ENCODE data around the gene NR1I3.
"Not testable (repeated sequence)": the region's sequence is repeated elsewhere in the genome, so short reads cannot be mapped to it uniquely, and the experiment has no call there.

The NR1I3 gene

GRCh38 chr1:161250829-161251228 lies 12.8 kb upstream of the NR1I3 start:
- DNase-seq (ENCODE audit: low spot score): no peak

DNA sequence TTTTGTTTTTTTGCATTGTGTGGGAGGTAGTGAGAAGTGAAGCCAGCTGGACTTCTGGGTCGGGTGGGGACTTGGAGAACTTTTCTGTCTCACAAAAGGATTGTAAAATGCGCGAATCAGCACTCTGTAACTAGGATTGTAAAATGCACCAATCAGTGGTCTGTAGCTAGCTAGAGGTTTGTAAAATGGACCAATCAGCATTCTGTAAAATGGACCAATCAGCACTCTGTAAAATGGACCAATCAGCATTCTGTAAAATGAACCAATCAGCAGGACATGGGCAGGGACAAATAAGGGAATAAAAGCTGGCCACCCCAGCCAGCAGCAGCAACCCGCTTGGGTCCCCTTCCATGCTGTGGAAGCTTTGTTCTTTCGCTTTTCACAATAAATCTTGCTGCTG lies 12.1 kb upstream of the NR1I3 start:
- not testable (repeated sequence) for DNase-seq (ENCODE audit: low spot score)

GRCh38 chr1:161244888-161245287 lies 6.9 kb upstream of the NR1I3 start:
- no peak for DNase-seq (ENCODE audit: low spot score)

- DNase-seq (ENCODE audit: low spot score): no peak
These were observed 4.3 kb upstream of the NR1I3 start for GRCh38 chr1:161242313-161242712.

DNA sequence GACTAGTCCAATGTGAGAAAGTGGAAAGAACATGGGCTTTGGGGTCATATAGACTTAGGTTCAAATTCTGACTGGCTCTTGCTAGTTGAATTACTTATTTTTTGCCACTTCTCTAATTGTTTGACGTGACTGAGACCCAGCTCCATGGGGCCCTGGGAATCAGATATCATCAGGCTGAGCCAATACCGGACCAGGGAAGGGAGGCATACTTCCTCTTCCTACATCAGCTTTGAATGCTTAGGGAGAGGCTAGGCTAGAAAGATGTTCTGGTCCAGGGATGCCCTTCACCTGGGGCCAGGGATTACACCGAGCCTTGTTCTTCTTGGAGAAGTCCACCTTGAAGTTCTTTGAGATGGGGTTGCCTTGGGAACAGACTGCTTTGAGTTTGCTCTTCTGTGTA lies 3.7 kb upstream of the NR1I3 start:
- no peak for DNase-seq (ENCODE audit: low spot score)

DNA sequence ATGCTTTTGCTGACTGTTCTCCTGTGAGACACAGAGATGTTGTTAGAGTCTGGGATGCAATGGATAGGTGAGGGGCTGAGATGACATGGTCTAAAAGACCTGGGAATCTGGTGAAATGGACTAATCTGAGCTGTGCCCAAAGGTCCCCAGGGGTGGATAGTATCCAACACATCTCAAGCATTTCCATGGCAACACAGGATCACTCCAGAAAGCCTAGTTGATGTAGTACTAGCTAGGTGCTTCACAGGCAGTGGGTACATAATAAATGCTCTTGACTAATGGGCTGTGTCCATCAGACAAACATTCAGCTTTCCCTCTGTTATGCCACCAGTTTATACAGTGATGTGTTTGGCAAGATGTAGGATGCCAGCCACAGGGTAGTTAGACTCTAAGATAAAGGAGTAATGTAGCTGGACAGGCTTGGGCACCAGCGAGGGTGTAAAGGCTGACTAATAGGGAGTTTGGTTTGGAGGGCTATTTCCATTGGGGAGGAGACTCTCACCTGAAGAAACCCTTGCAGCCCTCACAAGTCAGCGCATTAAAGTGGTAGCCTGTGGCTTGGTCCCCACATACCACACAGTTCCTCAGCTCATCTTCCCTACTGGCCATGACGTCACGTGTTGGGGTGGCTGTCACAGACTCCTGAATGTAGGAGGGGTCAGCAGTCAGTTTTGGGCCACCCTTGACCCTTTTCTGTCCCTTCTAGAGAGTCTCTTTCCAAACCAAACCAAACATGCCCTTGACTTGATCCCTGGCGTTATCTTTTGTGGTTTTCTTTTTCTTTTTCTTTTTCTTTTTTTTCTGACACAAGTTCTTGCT lies 1.8 kb downstream of the NR1I3 start:
- DNase-seq (ENCODE audit: low spot score): no peak

- DNase-seq (ENCODE audit: low spot score): no peak
These were observed 4.9 kb downstream of the NR1I3 start for GRCh38 chr1:161233102-161233501.

DNA sequence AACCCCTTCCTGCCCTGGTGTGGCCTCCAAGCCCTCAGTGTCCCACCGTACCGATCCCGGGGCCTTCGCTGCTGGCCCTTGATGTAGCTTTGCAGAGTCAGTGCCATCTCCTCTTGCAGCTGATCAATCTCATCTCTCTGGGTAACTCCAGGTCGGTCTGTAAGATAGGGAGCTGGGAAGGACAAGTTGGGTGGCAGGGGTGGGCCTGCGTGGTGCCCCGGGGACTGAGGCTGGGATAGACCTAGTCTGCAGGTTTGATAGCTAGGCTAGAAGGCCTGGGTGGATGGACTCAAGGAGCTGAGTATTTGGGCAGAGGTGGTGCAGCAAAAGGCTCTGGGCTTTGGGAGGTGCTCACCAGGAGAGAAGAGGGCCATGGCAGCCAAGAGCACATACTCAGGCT lies 7.2 kb downstream of the NR1I3 start:
- no peak for DNase-seq (ENCODE audit: low spot score)

DNA sequence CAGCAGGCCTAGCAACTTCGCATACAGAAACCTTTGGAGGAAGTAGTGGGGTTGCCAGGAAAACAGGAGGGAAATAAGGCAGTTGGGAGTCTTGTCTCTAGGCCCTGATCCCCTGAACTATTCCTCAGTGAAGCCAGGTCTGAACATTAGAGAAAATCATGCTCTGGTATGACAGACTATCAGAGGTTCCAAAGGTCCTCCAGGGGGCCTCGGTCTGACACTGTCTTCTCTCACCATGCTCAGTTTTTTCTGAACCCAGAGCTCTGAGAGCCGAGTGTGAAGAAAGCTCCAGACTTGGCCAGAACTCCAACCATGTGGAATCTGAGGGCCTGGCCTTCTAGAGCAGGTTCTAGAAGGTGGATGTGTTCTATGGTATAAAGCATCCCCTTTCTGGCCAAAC lies 8.1 kb downstream of the NR1I3 start:
- DNase-seq (ENCODE audit: low spot score): no peak

DNA sequence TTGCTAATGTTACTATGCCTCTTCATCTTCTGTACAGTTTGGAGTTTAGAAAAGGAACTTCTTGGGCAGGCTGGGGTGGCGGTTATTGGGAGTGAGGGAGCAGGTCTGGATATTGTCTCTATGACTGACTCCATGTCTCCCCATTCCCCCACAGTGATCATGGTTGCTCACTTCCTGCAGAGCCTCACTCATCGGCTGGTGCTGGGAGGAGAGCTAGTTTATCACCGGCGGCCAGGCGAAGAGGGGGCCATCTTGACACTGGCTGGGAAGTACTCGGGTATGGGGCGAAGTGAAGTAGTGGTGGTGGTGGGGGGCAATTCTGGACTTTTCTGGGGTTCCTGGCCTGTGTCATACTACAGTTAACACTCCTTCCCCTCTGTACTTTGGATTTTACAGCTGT lies 10.0 kb downstream of the NR1I3 start:
- no peak for DNase-seq (ENCODE audit: low spot score)

DNA sequence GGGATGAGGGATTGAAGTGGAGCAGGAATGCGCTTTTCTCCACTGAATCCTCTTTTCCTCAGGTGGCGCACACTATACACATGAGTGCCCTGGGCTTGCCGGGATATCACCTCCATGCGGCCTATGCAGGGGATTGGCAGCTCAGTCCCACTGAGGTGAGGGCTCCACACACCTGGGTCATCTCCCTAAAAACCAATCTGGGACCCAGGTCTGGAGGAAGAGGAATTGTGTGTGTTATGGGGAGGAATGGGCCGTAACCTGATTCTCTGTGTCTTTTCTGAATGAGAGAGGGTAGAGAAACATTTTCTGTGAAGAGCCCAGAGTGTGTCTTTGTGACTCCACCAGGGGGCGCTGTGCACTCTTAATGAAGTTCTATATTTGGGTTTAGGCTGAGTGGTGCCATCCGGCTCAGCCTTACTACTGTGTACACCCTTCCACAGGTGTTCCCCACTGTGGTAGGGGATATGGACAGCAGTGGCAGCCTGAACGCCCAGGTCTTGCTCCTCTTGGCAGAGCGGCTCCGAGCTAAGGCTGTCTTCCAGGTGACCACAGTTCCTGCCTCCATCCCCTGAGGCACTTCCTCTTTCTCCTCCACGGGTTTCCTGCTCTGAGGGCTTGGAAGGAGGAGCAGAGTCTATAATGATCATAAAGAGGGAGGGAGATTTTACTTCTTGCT lies 10.7 kb downstream of the NR1I3 start:
- DNase-seq (ENCODE audit: low spot score): peak; percentile 89

GRCh38 chr1:161226759-161227158 lies 11.2 kb downstream of the NR1I3 start:
- DNase-seq (ENCODE audit: low spot score): no peak

GRCh38 chr1:161226320-161226711 lies 11.7 kb downstream of the NR1I3 start:
- no peak for DNase-seq (ENCODE audit: low spot score)

GRCh38 chr1:161225534-161226319 lies 12.3 kb downstream of the NR1I3 start, which contains the start of gene TOMM40L:
Gene TOMM40L (plus strand): TSS chr1:161226060. CDS start chr1:161226490, 430 bp downstream.
- DNase-seq (ENCODE audit: low spot score): peak; percentile 96

GRCh38 chr1:161225178-161225533 lies 12.8 kb downstream of the NR1I3 start:
- DNase-seq (ENCODE audit: low spot score): no peak

DNA sequence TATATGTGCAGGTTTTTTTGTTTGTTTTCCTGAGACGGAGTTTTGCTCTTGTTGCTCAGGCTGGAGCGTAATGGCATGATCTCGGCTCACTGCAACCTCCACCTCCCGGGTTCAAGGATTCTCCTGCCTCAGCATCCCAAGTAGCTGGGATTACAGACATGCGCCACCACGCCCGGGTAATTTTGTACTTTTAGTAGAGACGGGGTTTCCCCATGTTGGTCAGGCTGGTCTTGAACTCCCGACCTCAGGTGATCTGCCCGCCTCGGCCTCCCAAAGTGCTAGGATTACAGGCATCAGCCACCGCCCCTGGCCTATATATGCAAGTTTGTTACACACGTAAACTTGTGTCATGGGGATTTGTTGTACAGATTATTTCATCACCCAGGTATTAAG lies 13.3 kb downstream of the NR1I3 start:
- DNase-seq (ENCODE audit: low spot score): not testable (repeated sequence)

DNA sequence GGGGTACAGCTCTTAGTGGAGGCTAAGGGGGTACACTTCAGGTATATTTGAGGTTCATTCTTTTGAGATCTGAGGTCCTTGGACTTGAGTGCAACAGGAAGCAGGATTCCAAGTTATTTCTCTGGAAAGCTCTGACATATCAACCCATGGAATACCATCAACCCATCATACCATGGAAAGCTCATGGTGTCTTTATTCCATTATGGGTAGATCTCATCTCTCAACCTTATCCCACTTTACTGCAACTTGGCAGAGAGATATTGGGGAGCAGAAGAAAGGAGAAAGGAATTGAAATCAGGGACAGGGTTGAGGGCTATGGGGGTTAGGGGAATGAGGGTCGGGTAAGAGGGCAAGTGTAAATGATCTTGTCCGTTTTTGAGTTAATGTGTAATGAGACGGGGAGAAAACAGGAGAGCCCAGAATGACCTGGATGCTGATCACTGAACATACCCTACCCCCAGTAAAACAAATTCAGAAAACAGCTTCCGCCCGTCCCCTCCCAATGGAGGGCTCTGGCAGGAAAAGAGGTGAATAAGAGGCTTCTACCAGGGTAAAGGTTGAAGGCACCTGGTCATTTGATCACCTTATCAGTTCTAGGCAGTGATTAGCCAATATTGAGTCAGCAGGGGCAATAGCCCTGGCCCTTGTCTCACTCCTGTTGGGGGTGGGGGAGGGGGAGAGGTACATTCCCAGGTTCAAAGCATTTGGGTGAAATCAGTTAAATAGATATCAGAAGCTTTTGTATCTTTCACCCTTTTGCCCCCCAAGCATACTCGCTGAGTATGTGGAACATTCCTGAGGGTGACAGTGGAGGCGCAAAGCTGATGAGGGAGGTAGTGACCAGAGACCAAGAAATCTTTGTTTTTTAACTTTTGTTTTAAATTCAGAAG lies 14.0 kb downstream of the NR1I3 start:
- DNase-seq (ENCODE audit: low spot score): no peak

DNA sequence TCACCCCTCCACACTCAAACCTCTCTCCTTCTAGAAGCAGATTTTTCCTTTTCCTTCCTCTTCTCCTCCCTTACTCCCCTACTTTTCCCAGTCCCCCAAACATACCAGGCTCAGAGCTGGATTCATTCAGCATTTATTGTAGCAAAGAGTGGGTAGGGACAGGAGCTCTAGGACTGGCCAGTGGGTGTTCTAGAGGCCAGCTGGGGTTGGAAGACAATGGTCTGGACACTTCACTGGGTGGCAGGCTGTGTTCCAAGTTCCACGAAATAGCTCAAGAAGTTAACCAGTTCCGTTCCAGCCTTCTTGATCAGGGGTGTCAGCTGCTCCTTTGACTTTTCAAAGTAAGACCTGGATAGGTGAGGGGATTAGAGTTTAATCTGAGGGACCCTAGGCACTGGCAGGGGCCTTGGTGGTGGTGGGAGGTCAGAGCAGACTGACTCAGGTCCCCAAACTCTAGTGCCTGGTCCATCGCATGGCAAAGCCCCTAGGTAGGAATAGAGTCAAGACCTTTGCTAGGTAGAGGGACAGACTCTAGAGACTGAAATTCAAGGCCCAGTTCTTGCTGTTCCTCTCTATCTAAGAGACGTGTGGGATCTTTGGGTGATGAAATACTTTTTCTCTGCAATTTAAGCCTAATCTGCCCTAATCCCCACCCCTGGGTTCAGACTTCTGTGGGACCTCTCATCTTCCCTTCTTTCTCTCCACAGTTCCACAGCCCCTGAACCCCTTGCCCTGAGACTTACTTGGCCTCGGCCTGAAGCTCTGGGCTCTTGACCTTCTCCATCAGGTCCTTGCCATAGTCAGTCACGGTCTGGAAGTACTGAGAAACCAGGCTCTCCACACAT lies 15.6 kb downstream of the NR1I3 start:
- DNase-seq (ENCODE audit: low spot score): no peak

DNA sequence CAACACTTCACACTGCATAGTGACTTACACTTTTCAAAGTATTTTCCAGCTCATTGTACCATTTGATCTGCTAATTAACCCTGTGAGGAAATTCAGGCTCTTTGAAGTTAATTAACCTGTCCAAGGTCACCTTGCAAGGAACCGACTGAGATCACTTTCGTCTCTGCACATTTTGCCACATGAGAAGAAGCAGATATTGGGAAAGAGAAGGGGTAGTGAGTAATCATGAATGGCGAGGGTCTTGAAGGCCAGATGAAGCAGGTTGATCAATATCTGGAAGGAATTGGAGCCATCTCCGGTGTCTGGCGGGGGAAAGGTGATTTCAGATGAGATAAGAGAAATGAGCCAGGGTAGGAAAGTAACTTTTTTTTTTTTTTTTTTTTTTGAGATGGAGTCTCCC lies 18.0 kb downstream of the NR1I3 start:
- DNase-seq (ENCODE audit: low spot score): no peak

DNA sequence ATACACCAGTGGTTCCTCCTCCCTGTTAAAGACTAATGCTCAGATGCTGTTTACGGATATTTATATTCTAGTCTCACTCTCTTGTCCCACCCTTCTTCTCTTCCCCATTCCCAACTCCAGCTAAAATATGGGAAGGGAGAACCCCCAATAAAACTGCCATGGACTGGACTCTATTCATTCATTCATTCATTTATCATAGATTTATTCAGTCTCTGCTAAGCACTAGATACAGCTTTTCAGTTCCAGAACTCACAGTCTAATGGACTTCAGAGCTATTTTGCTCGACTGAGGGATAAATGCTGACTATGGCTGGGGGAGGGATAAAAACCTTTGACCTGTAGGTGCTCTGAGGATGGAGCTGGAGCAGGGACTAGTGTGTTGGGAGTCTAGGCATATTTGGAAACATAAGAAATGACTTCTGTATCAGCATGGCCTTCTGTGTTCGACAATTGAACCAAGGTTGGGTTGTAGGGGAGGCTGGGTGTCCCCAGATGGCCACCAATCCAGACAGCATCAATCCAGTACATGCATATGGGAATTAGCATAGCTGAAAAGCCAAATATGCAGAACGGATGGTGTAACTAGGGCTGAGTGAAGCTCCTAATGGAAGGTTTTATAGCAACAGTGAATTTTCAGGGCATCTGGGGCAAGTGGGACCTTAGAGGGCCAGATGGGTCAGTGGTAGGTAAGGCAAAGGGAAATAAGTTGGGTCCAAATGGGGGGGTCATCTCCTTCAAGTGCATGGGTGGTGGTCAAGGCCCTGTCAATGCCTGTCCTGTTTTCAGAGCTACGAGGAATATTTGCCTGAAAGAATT lies 18.7 kb downstream of the NR1I3 start:
- DNase-seq (ENCODE audit: low spot score): no peak
